HepG2 (cell line): ENCODE data around the gene ZFHX3. TPM values are rescaled to one million over a fixed set of nuclear protein-coding genes. Genes with fewer than 3 reads are reported as not detected.

Experiments used
- ATAC-seq: fragments of 200-7000 bp; cut with Tn5 transposase; 3 replicates; pipeline ENCODE4 v1.9.1; 2020; ENCODE audit warnings: mild to moderate bottlenecking, moderate library complexity
- BruUV-seq: library from RNA; stranded (reverse); fragments of 400-500 nt; replicated peaks from 2 replicates; lab custom pipeline; 2021; lab: Mats Ljungman, UMichigan
- CTCF ChIA-PET: fragments of 300-600 bp; formaldehyde crosslinking; extraction: SDS; loops from one replicate; lab custom pipeline; 2021; ENCODE audit warnings: low total read pairs, inconsistent platforms, low intra/inter-chr PET ratio; lab: Yijun Ruan, JAX
- POLR2A ChIA-PET: fragments of 350-600 bp; sonication (Branson Sonifier 250); formaldehyde crosslinking; loops from one replicate; lab custom pipeline; 2020; ENCODE audit warnings: antibody characterized with exemption, inconsistent platforms; lab: Yijun Ruan, JAX
- DNase-seq: peaks from one replicate; pipeline ENCODE4 v3.0.0-alpha.2; 2015; ENCODE audit warnings: low spot score
- FAIRE-seq: peaks from 3 replicates; lab custom pipeline; 2011; peaks lifted over from hg19 to GRCh38; lab: Jason Lieb, UNC
- H2AFZ ChIP-seq: one replicate; pipeline ENCODE4 v1.6.1; 2011; ENCODE audit warnings: low read length, inconsistent platforms
- H3K27ac ChIP-seq: fragments of 300-600 bp; 3 replicates; pipeline ENCODE4 v1.8.0; 2011; ENCODE audit warnings: mixed run types, mild to moderate bottlenecking, mixed read lengths, low read length, inconsistent platforms; ENCODE audit not compliant: insufficient read depth; ENCODE audit errors: extremely low read length
- H3K27me3 ChIP-seq, 2 experiments: fragments of 200-600 bp in 1 of 2; 2 replicates in 1 of 2; 3 replicates in 1 of 2; pipeline versions ENCODE4 v1.6.0 to v1.8.0; 2011; ENCODE audit warnings: low read length in 2 of 2, mild to moderate bottlenecking in 2 of 2, moderate library complexity in 2 of 2, inconsistent platforms in 1 of 2; ENCODE audit not compliant: insufficient read depth in 2 of 2, control insufficient read depth in 1 of 2
- H3K36me3 ChIP-seq, 2 experiments: fragments of 200-600 bp in 1 of 2; replicated peaks in 1 of 2; 2 replicates in 1 of 2; 3 replicates in 1 of 2; pipeline versions ENCODE4 v1.5.1 to v1.8.0; 2011; ENCODE audit warnings: low read length in 2 of 2, inconsistent platforms in 1 of 2; ENCODE audit not compliant: insufficient read depth in 2 of 2, control insufficient read depth in 1 of 2
- H3K4me1 ChIP-seq: 2 replicates; pipeline ENCODE4 v1.5.1; 2012; ENCODE audit warnings: low read length, inconsistent platforms; ENCODE audit not compliant: insufficient read depth
- H3K4me2 ChIP-seq: 2 replicates; pipeline ENCODE4 v1.6.0; 2011; ENCODE audit warnings: low read depth, low read length, inconsistent platforms
- H3K4me3 ChIP-seq, 3 experiments: fragments of 200-600 bp in 1 of 3; sonication (generic), shearing (Covaris generic) in 1 of 3; replicated peaks in 1 of 3; 2 replicates each; pipeline ENCODE4 v1.5.1; 2011 to 2016; ENCODE audit warnings: low read length in 3 of 3, inconsistent platforms in 2 of 3, low read depth in 2 of 3, mild to moderate bottlenecking in 2 of 3, control low read depth in 1 of 3, mixed read lengths in 1 of 3; ENCODE audit not compliant: insufficient read depth in 1 of 3
- H3K79me2 ChIP-seq: one replicate; pipeline ENCODE4 v1.6.1; 2011; ENCODE audit warnings: low read length, inconsistent platforms; ENCODE audit not compliant: insufficient read depth
- H3K9ac ChIP-seq: 2 replicates; pipeline ENCODE4 v1.6.0; 2011; ENCODE audit warnings: mild to moderate bottlenecking, low read depth, low read length, inconsistent platforms; ENCODE audit not compliant: insufficient read depth
- H3K9me3 ChIP-seq: 2 replicates; pipeline ENCODE4 v1.5.1; 2012; ENCODE audit warnings: mild to moderate bottlenecking, low read length
- H4K20me1 ChIP-seq: 2 replicates; pipeline ENCODE4 v1.6.0; 2011; ENCODE audit warnings: inconsistent platforms, mild to moderate bottlenecking, low read length, moderate library complexity; ENCODE audit not compliant: insufficient read depth
- GLI4 ChIP-seq: sonication (generic); formaldehyde crosslinking; IDR thresholded peaks from 2 replicates; pipeline ENCODE4 v1.5.1; 2020; ENCODE audit warnings: missing genetic modification reagents, mild to moderate bottlenecking, moderate library complexity, borderline replicate concordance
- HMGXB4 ChIP-seq, 2 experiments: sonication (generic) in 1 of 2; formaldehyde crosslinking in 1 of 2; IDR thresholded peaks; 2 replicates each; pipeline versions ENCODE4 v1.4.0 to v1.6.1; 2018 to 2020; ENCODE audit warnings: missing genetic modification reagents in 2 of 2, borderline replicate concordance in 1 of 2, low read depth in 1 of 2, mild to moderate bottlenecking in 1 of 2, missing biosample characterization in 1 of 2
- JUND ChIP-seq: sonication (generic); formaldehyde crosslinking; IDR thresholded peaks from 2 replicates; pipeline ENCODE4 v1.8.0; 2022; ENCODE audit warnings: mild to moderate bottlenecking, missing genetic modification reagents
- KAT7 ChIP-seq: IDR thresholded peaks from 2 replicates; pipeline ENCODE4 v1.6.1; 2018; ENCODE audit warnings: borderline replicate concordance, missing compliant biosample characterization
- KLF16 ChIP-seq, 2 experiments: sonication (generic) in 1 of 2; formaldehyde crosslinking in 1 of 2; IDR thresholded peaks; 2 replicates each; pipeline versions ENCODE4 v1.6.1 to v1.8.0; 2016 to 2023; ENCODE audit warnings: missing genetic modification reagents in 2 of 2, missing compliant biosample characterization in 1 of 2
- NFE2 ChIP-seq: sonication (generic); formaldehyde crosslinking; IDR thresholded peaks from 2 replicates; pipeline ENCODE4 v1.4.0; 2020; ENCODE audit warnings: missing genetic modification reagents
- POLR2G ChIP-seq: fragments of 200-400 bp; formaldehyde crosslinking; IDR thresholded peaks from 2 replicates; pipeline ENCODE4 v1.6.1; 2018; ENCODE audit warnings: mild to moderate bottlenecking, low read depth, low read length, moderate library complexity
- SAP130 ChIP-seq: IDR thresholded peaks from 2 replicates; pipeline ENCODE4 v1.6.1; 2016; ENCODE audit warnings: low read depth
- SOX6 ChIP-seq, 2 experiments: fragments of 450-650 bp in 1 of 2; sonication (generic) in 1 of 2; formaldehyde crosslinking in 1 of 2; IDR thresholded peaks; 2 replicates each; pipeline versions ENCODE4 v1.4.0 to v1.6.1; 2017 to 2020; ENCODE audit warnings: antibody characterized with exemption in 1 of 2, mild to moderate bottlenecking in 1 of 2, missing genetic modification reagents in 1 of 2
- SP1 ChIP-seq, 2 experiments: fragments of 450-650 bp in 1 of 2; sonication (generic) in 1 of 2; formaldehyde crosslinking in 1 of 2; IDR thresholded peaks; 2 replicates each; pipeline versions ENCODE4 v1.4.0 to v1.6.1; 2016 to 2020; ENCODE audit warnings: missing genetic modification reagents in 1 of 2
- ZNF18 ChIP-seq: sonication (generic); formaldehyde crosslinking; IDR thresholded peaks from 2 replicates; pipeline ENCODE4 v1.8.0; 2022; ENCODE audit warnings: mild to moderate bottlenecking, missing genetic modification reagents; ENCODE audit not compliant: insufficient replicate concordance
- ZNF274 ChIP-seq: sonication (generic); formaldehyde crosslinking; IDR thresholded peaks from 2 replicates; pipeline ENCODE4 v1.5.1; 2020; ENCODE audit warnings: mild to moderate bottlenecking, missing genetic modification reagents
- ZNF350 ChIP-seq: sonication (generic); formaldehyde crosslinking; IDR thresholded peaks from 2 replicates; pipeline ENCODE4 v1.4.0; 2020; ENCODE audit warnings: mild to moderate bottlenecking, low read depth, missing genetic modification reagents, borderline replicate concordance
- ZNF501 ChIP-seq: sonication (generic); formaldehyde crosslinking; IDR thresholded peaks from 2 replicates; pipeline ENCODE4 v1.5.1; 2020; ENCODE audit warnings: mild to moderate bottlenecking, moderate library complexity, missing genetic modification reagents
- ZNF510 ChIP-seq: sonication (generic); formaldehyde crosslinking; IDR thresholded peaks from 2 replicates; pipeline ENCODE4 v1.4.0; 2020; ENCODE audit warnings: low read depth, mild to moderate bottlenecking, missing genetic modification reagents
- ZNF543 ChIP-seq: sonication (generic); formaldehyde crosslinking; IDR thresholded peaks from 2 replicates; pipeline ENCODE4 v1.4.0; 2020; ENCODE audit warnings: mild to moderate bottlenecking, missing genetic modification reagents
- ZSCAN12 ChIP-seq: sonication (generic); formaldehyde crosslinking; IDR thresholded peaks from 2 replicates; pipeline ENCODE4 v1.9.0; 2021; ENCODE audit warnings: mild to moderate bottlenecking, missing genetic modification reagents
- WGBS: methylation state at CpG from one replicate; pipeline ENCODE4 v1.1.6; 2017; ENCODE audit warnings: low lambda C conversion rate; 5-methylcytosine and 5-hydroxymethylcytosine counted together
- in situ Hi-C: cut with HindIII; loops from 2 replicates; pipeline ENCODE4 v1.10.0; 2017; ENCODE audit warnings: low pct_unique_long_range_greater_than_20kb; ENCODE audit not compliant: extremely low pct_ligation_motif_present
- intact Hi-C: fragments of 100-400 bp; cut with micrococcal nuclease; formaldehyde crosslinking; loops from one replicate; pipeline ENCODE4 v1.10.0; 2022; ENCODE audit not compliant: unreplicated experiment
- polyA plus RNA-seq, 8 experiments: library from polyadenylated mRNA; depleted of rRNA in 3 of 8; stranded (reverse) in 7 of 8; unstranded in 1 of 8; fragments of >200 nt; fragmentation: Illumina TruSeq in 4 of 8; extraction: Trizol in 4 of 8; gene quantifications; 2 replicates each; pipeline versions ENCODE4 v1.2.1 to v1.2.3, GENCODE V29; 2011 to 2016; ENCODE audit warnings: low read depth in 4 of 8, missing spikeins in 1 of 8, mixed read lengths in 1 of 8; ENCODE audit not compliant: insufficient read depth in 1 of 8
- total RNA-seq, 5 experiments: library from RNA; depleted of rRNA; stranded (reverse); fragments of >200 nt; fragmentation: Illumina TruSeq; extraction: Trizol; gene quantifications; 2 replicates each; pipeline ENCODE4 v1.2.3, GENCODE V29; 2016; ENCODE audit warnings: low read depth in 1 of 5

ZFHX3 gene
- total and polyA plus RNA-seq, 2 of the 13 experiments (the other 11 are each of a cell fraction or from before 2014, with no cell fraction given) = 5.0 to 6.0 TPM

- H2AFZ ChIP-seq = no peak overlapping the region
- H3K36me3 ChIP-seq = no peaks in the 10 kb centered on the region
- peak overlapping the region; percentile 98 for H3K4me2 ChIP-seq
- in situ Hi-C loops = loop anchor here (5.0 kb wide), 1 partner anchor 180 kb away; no protein-coding TSS in a partner anchor
- WGBS = under 1% methylated on average over 47 of the region's 101 CpGs
- no peaks in the 10 kb centered on the region for H3K27me3 ChIP-seq
- CTCF ChIA-PET = no interaction called here
- ATAC-seq (peak; percentile 69), DNase-seq (no peak), FAIRE-seq (no peak)
- no peaks in the 10 kb centered on the region for H4K20me1 ChIP-seq
- intact Hi-C loops = loop anchor here (2.0 to 5.0 kb wide), 3 partner anchors 13 to 140 kb away; no protein-coding TSS in a partner anchor
- peak overlapping the region; percentile 86 for H3K9ac ChIP-seq
- peak overlapping the region; percentile 75 to 91 (median 77) for H3K4me3 ChIP-seq
- H3K79me2 ChIP-seq = peaks cover 48% of the 10 kb centered on the region
- POLR2A ChIA-PET = interaction anchor here (0.6 to 5.1 kb wide), 7 partner anchors 10 to 180 kb away, joined by 3 to 36 read pairs (median 8); partner anchors contain the start of gene ZFHX3
- H3K9me3 ChIP-seq = no peaks in the 10 kb centered on the region
- H3K27ac ChIP-seq = peak overlapping the region; percentile 82
- peaks cover 59% of the 10 kb centered on the region for H3K4me1 ChIP-seq
- BruUV-seq = no TSS peak
- TF ChIP-seq ZNF501 (no peak), HMGXB4 (CRISPR knock-in tag; IDR thresholded peaks at IDR 0.05; ENCODE audit: borderline replicate concordance in 1 of 2, low read depth in 1 of 2) (peak; percentile 84 to 89), KLF16 (CRISPR knock-in tag; IDR thresholded peaks at IDR 0.05) (peak in 1 of 2 experiments; percentile 44; a peak in 1 of 4 replicates), POLR2G (peak; percentile 63), NFE2 (CRISPR knock-in tag) (no peak), ZNF274 (CRISPR knock-in tag) (no peak), JUND (CRISPR knock-in tag) (no peak), ZNF543 (CRISPR knock-in tag) (peak; percentile 27; the same call in 1 of the 2 replicates), SAP130 (CRISPR knock-in tag) (peak; percentile 63), SOX6 (IDR thresholded peaks at IDR 0.05) (no peak), SOX6 (CRISPR knock-in tag; IDR thresholded peaks at IDR 0.05) (peak; percentile 48), ZNF18 (peak; percentile 11), ZNF350 (no peak), ZSCAN12 (CRISPR knock-in tag) (no peak), SP1 (IDR thresholded peaks at IDR 0.05) (no peak), SP1 (CRISPR knock-in tag; IDR thresholded peaks at IDR 0.05) (no peak), GLI4 (no peak), KAT7 (CRISPR knock-in tag) (peak; percentile 80), ZNF510 (CRISPR knock-in tag) (no peak)
Observed at GRCh38 chr16:73057291-73058210, 9.6 kb upstream of the ZFHX3 start.
